Measurements from ENCODE around the gene ABR. TPM values are rescaled to one million over a fixed set of nuclear protein-coding genes. Genes with fewer than 3 reads are reported as not detected.

ABR gene
- total RNA-seq, 1 donor from 2014 or later: 59.7 TPM

GRCh38 chr17:1217089-1217385, 37.3 kb upstream of the ABR start:
- no peak overlapping the region for H3K27ac Mint-ChIP-seq (ENCODE audit: unreplicated experiment)
- no peaks in the 10 kb centered on the region for H3K36me3 Mint-ChIP-seq (ENCODE audit: low read depth)
- peaks cover 19% of the 10 kb centered on the region for H3K27me3 Mint-ChIP-seq (ENCODE audit: low read depth)
- no peak for DNase-seq (ENCODE audit: low read depth, low spot score)
- TF ChIP-seq, protein P1, sequence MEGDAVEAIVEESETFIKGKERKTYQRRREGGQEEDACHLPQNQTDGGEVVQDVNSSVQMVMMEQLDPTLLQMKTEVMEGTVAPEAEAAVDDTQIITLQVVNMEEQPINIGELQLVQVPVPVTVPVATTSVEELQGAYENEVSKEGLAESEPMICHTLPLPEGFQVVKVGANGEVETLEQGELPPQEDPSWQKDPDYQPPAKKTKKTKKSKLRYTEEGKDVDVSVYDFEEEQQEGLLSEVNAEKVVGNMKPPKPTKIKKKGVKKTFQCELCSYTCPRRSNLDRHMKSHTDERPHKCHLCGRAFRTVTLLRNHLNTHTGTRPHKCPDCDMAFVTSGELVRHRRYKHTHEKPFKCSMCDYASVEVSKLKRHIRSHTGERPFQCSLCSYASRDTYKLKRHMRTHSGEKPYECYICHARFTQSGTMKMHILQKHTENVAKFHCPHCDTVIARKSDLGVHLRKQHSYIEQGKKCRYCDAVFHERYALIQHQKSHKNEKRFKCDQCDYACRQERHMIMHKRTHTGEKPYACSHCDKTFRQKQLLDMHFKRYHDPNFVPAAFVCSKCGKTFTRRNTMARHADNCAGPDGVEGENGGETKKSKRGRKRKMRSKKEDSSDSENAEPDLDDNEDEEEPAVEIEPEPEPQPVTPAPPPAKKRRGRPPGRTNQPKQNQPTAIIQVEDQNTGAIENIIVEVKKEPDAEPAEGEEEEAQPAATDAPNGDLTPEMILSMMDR (conservative IDR thresholded peaks at IDR 0.05): no peak
- H3K4me3 Mint-ChIP-seq: no peak overlapping the region
- no peaks in the 10 kb centered on the region for H3K9me3 Mint-ChIP-seq
- H3K4me1 Mint-ChIP-seq: peaks cover 16% of the 10 kb centered on the region

GRCh38 chr17:1216217-1217088, 36.7 kb upstream of the ABR start:
- no peaks in the 10 kb centered on the region for H3K9me3 Mint-ChIP-seq
- no peak for DNase-seq (ENCODE audit: low read depth, low spot score)
- peaks cover 16% of the 10 kb centered on the region for H3K4me1 Mint-ChIP-seq
- H3K36me3 Mint-ChIP-seq (ENCODE audit: low read depth): no peaks in the 10 kb centered on the region
- no peak overlapping the region for H3K27ac Mint-ChIP-seq (ENCODE audit: unreplicated experiment)
- H3K4me3 Mint-ChIP-seq: no peak overlapping the region
- H3K27me3 Mint-ChIP-seq (ENCODE audit: low read depth): peaks cover 14% of the 10 kb centered on the region
- TF ChIP-seq, protein P1 (conservative IDR thresholded peaks at IDR 0.05): no peak

- H3K27ac Mint-ChIP-seq (ENCODE audit: unreplicated experiment): no peak overlapping the region
- H3K4me1 Mint-ChIP-seq: peaks cover 16% of the 10 kb centered on the region
- DNase-seq (ENCODE audit: low read depth, low spot score): no peak
- no peak overlapping the region for H3K4me3 Mint-ChIP-seq
- no peaks in the 10 kb centered on the region for H3K9me3 Mint-ChIP-seq
- H3K27me3 Mint-ChIP-seq (ENCODE audit: low read depth): peaks cover 19% of the 10 kb centered on the region
- TF ChIP-seq, protein P1 (conservative IDR thresholded peaks at IDR 0.05): no peak
- no peaks in the 10 kb centered on the region for H3K36me3 Mint-ChIP-seq (ENCODE audit: low read depth)
These were observed 33.2 kb upstream of the ABR start for GRCh38 chr17:1212946-1213345.

DNA sequence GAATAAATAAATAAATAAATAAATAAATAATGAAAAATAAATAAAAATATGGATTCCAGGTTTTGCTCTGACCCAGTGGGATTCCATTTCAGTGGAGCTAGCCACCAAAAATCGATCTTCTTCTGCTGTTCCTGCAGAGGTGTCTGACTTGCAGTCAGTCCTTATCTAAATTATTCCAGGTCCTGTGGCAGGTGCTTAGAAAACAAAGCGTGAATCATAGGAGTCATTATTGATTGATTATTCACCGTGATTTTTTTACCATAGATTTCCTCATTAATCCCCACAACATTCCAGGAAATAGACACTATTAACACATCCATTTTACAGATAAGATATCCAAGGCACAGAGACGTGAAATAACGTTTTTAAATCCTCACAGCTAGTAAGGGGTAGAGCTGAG, 31.5 kb upstream of the ABR start:
- peaks cover 5% of the 10 kb centered on the region for H3K4me1 Mint-ChIP-seq
- peaks cover 23% of the 10 kb centered on the region for H3K27me3 Mint-ChIP-seq (ENCODE audit: low read depth)
- H3K9me3 Mint-ChIP-seq: no peaks in the 10 kb centered on the region
- DNase-seq (ENCODE audit: low read depth, low spot score): no peak
- no peak overlapping the region for H3K4me3 Mint-ChIP-seq
- no peak overlapping the region for H3K27ac Mint-ChIP-seq (ENCODE audit: unreplicated experiment)
- TF ChIP-seq, protein P1 (conservative IDR thresholded peaks at IDR 0.05): no peak
- no peaks in the 10 kb centered on the region for H3K36me3 Mint-ChIP-seq (ENCODE audit: low read depth)

- DNase-seq (ENCODE audit: low read depth, low spot score): no peak
- H3K36me3 Mint-ChIP-seq (ENCODE audit: low read depth): no peaks in the 10 kb centered on the region
- H3K9me3 Mint-ChIP-seq: no peaks in the 10 kb centered on the region
- no peak overlapping the region for H3K27ac Mint-ChIP-seq (ENCODE audit: unreplicated experiment)
- no peaks in the 10 kb centered on the region for H3K4me1 Mint-ChIP-seq
- H3K4me3 Mint-ChIP-seq: no peak overlapping the region
- TF ChIP-seq, protein P1 (conservative IDR thresholded peaks at IDR 0.05): no peak
- peaks cover 25% of the 10 kb centered on the region for H3K27me3 Mint-ChIP-seq (ENCODE audit: low read depth)
These were observed 29.2 kb upstream of the ABR start for GRCh38 chr17:1208966-1209365.
